ENCODE data around the gene APCDD1L.

DNA sequence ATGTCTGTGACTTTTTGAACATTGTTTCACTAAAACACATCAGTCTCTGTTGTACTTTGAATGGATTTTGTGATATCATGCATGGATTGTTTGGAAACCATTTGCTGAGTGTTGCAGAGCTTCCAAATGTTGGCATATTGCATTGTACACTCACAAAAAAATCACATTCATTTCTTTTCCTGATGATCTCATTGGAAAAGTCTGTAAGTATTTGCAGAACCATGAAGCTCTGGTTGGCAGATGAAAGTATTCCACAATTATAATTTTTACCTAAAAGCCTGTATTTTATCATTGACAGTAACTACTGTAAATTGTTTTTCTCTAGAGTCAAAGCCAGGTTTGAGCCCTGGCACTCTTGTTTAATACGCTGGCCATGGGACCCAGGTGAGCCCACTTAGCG lies 84.1 kb downstream of the APCDD1L start:
- TF ChIP-seq ZNF274 (IDR thresholded peaks at IDR 0.05; ENCODE audit: low read depth, low read length) (no peak), SUZ12 (IDR thresholded peaks at IDR 0.05; ENCODE audit: extremely low read depth, insufficient read depth, insufficient read length) (no peak), YY1 (IDR thresholded peaks at IDR 0.05; ENCODE audit: insufficient read depth, insufficient read length) (no peak)
